HG03159 (cell line): Measurements from ENCODE around the gene HDAC1.
"Not testable (repeated sequence)": the region's sequence is repeated elsewhere in the genome, so short reads cannot be mapped to it uniquely, and the experiment has no call there.

Experiments
- ATAC-seq: cut with Tn5 transposase; IDR thresholded peaks from one replicate; pipeline ENCODE4 v1.9.1; 2021; ENCODE audit warnings: mild to moderate bottlenecking, moderate library complexity; ENCODE audit not compliant: unreplicated experiment

HDAC1 gene

DNA sequence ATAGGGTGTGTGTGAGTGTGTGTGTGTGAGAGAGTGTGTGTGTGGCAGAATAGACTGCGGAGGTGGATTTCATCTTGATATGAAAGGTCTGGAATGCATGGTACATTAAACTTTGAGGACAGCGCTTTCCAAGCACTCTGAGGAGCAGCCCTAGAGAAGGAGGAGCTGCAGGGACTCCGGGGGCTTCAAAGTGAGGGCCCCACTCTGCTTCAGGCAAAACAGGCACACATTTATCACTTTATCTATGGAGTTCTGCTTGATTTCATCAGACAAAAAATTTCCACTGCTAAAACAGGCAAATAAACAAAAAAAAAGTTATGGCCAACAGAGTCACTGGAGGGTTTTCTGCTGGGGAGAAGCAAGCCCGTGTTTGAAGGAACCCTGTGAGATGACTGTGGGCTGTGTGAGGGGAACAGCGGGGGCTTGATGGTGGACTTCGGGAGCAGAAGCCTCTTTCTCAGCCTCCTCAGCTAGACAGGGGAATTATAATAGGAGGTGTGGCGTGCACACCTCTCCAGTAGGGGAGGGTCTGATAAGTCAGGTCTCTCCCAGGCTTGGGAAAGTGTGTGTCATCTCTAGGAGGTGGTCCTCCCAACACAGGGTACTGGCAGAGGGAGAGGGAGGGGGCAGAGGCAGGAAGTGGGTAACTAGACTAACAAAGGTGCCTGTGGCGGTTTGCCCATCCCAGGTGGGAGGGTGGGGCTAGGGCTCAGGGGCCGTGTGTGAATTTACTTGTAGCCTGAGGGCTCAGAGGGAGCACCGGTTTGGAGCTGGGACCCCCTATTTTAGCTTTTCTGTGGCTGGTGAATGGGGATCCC is 18.3 kb upstream of the HDAC1 start:
- ATAC-seq = no peak

DNA sequence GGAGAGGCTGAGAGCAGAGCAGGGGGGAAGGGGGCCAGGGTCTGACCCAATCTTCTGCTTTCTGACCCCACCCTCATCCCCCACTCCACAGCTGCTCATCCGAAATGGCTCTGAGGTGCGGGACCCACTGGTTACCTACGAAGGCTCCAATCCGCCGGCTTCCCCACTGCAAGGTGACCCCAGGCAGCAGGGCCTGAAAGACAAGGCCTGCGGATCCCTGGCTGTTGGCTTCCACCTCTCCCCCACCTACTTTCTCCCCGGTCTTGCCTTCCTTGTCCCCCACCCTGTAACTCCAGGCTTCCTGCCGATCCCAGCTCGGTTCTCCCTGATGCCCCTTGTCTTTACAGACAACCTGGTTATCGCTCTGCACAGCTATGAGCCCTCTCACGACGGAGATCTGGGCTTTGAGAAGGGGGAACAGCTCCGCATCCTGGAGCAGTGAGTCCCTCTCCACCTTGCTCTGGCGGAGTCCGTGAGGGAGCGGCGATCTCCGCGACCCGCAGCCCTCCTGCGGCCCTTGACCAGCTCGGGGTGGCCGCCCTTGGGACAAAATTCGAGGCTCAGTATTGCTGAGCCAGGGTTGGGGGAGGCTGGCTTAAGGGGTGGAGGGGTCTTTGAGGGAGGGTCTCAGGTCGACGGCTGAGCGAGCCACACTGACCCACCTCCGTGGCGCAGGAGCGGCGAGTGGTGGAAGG is 17.1 kb upstream of the HDAC1 start:
- ATAC-seq = no peak

- ATAC-seq = no peak
Measured at GRCh38 chr1:32275424-32275823, 16.5 kb upstream of the HDAC1 start.

- no peak for ATAC-seq
Measured at GRCh38 chr1:32276032-32276782, 15.7 kb upstream of the HDAC1 start.

DNA sequence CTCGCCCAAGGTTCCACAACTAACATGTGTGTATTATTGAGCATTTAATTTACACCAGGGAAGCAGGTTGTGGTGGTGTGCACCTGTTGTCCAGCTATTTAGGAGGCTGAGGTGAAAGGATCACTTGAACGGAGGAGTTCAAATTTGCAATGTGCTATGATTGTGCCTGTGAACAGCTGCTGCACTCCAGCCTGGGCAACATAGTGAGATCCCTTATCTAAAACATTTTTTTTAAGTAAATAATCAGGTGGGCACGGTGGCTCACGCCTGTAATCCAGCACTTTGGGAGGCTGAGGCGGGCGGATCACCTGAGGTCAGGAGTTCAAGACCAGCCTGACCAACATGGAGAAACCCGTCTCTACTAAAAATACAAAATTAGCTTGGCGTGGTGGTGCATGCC is 7.1 kb upstream of the HDAC1 start:
- not testable (repeated sequence) for ATAC-seq

- ATAC-seq = no peak
Measured at GRCh38 chr1:32285658-32286057, 6.2 kb upstream of the HDAC1 start.

GRCh38 chr1:32286763-32287162 is 5.1 kb upstream of the HDAC1 start:
- ATAC-seq = no peak

DNA sequence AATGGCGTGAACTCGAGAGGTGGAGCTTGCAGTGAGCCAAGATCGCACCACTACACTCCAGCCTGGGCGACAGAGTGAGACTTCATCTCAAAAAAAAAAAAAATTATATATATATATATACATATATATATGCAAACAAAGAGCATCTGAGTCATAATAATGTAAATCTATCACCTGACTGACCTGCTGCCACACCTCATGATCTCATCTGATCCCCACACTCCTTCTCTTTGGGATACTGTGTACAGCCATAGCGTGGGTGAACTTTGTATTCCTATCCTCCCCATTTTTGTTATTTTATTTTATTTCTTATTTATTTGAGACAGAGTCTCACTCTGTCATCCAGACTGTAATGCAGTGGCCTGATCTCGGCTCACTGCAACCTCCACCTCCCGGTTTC is 2.6 kb upstream of the HDAC1 start:
- ATAC-seq = no peak

- ATAC-seq = no peak
Measured at GRCh38 chr1:32291145-32291707, 657 bp upstream of the HDAC1 start.

DNA sequence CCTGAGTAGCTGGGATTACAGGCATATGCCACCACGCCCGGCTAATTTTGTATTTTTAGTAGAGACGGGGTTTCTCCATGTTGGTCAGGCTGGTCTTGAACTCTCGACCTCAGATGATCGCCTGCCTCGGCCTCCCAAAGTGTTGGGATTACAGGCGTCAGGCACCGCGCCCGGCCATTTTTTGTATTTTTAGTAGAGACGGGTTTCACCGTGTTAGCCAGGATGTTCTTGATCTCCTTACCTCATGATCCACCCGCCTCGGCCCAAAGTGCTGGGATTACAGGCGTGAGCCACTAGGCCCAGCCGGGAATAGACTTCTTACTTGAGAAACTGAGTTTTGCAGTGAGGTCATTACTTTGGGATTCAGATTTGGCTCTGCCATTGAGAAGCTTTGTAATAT is 6.3 kb downstream of the HDAC1 start:
- ATAC-seq = not testable (repeated sequence)

DNA sequence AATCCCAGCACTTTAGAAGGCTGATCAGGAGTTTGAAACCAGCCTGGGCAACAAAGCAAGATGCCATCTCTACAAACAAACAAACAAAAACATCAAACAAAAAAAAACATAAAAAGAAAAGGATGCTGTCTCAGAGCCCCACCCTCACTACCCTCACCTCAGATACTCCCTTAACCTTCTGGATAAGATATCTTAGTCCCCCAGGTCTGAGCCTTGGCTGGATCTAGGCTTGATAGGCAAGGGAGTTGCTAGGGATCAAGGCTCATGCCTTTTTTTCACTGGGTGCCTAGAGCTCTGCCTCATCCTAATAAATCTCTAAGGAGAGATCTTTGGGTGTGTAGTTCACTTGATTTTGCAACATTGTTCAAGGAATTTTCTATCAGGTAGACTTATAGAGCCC is 7.4 kb downstream of the HDAC1 start:
- ATAC-seq = no peak

DNA sequence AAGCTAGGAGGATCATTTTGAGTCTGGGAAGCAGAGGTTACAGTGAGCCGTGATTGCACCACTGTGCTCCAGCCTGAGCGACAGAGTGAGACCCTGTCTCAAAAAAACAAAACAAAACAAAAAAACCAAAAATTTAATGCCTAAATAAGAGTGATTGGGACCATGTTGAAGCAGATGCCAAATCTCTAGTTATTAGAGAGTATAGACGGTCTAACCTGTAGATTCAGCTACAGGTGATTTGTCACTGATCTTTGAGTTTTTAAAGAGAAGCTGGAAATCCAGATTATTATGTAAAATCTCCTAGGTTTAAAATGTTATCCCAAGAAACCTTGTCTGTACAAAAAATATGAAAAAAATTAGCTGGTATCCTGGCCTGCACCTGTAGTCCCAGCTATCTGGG is 11.5 kb downstream of the HDAC1 start:
- ATAC-seq = no peak

- ATAC-seq = no peak
Measured at GRCh38 chr1:32303997-32304622, 12.2 kb downstream of the HDAC1 start.

- ATAC-seq = no peak
Measured at GRCh38 chr1:32305310-32305709, 13.4 kb downstream of the HDAC1 start.

GRCh38 chr1:32307324-32307723 is 15.4 kb downstream of the HDAC1 start:
- no peak for ATAC-seq

- ATAC-seq = no peak
Measured at GRCh38 chr1:32309960-32310359, 18.1 kb downstream of the HDAC1 start.

- ATAC-seq = no peak
Measured at GRCh38 chr1:32311709-32312393, 20.0 kb downstream of the HDAC1 start.

DNA sequence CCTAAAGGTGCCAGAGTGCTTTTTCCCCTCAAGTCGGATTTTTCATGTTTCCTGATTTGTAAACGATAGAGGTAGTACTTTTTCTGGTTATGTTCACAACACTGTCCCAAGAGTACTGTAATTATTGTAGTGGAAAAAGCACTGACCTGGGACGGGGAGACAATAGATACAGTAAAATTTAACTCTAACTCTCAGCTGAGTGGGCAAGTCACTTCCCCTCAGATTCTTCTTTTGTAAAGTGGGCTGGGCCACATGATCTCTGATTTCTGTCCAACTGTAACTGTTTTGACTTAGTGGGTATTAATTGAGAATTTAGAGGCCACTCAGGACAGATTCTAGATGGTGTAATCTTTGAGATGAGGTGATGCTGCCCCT is 25.0 kb downstream of the HDAC1 start:
- ATAC-seq = no peak

GRCh38 chr1:32318127-32318869 is 26.4 kb downstream of the HDAC1 start:
- no peak for ATAC-seq
